Right atrium auricular region (tissue), 2 donors: ENCODE results near the gene CTXND1. TPM values are rescaled to one million over a fixed set of nuclear protein-coding genes. Genes with fewer than 3 reads are reported as not detected.

ENCODE experiments used
- DNase-seq: peaks from one replicate; pipeline ENCODE4 v3.0.0-alpha.2; 2019; ENCODE audit warnings: low spot score
- H3K27ac ChIP-seq, 2 donors: fragments of 200-600 bp; sonication (generic); 1 replicate in 1 of 2; 2 replicates in 1 of 2; pipeline ENCODE4 v1.5.1; 2016 to 2019
- H3K27me3 ChIP-seq, 2 donors: fragments of 200-600 bp; sonication (generic); one replicate each; pipeline versions ENCODE4 v1.5.1 to v1.6.0; 2017 to 2019
- H3K36me3 ChIP-seq: fragments of 200-600 bp; sonication (generic); one replicate; pipeline ENCODE4 v1.5.1; 2016
- H3K4me1 ChIP-seq, 2 donors: fragments of 200-600 bp; sonication (generic); one replicate each; pipeline versions ENCODE4 v1.5.1 to v1.6.0; 2017 to 2019
- H3K4me3 ChIP-seq, 2 donors: fragments of 200-600 bp; sonication (generic); 1 replicate in 1 of 2; 2 replicates in 1 of 2; pipeline ENCODE4 v1.5.1; 2017 to 2019; ENCODE audit warnings: mild to moderate bottlenecking in 1 of 2, moderate library complexity in 1 of 2
- H3K9me3 ChIP-seq, 2 donors: fragments of 200-600 bp; sonication (generic); one replicate each; pipeline ENCODE4 v1.5.1; 2019
- CTCF ChIP-seq, 2 donors: fragments of 200-600 bp; sonication (generic); IDR thresholded peaks; one replicate each; pipeline ENCODE4 v1.5.1; 2019; ENCODE audit warnings: antibody characterized with exemption in 2 of 2
- total RNA-seq, 2 donors: library from RNA; depleted of rRNA; stranded (reverse); fragments of >200 nt; gene quantifications; one replicate each; pipeline ENCODE4 v1.1.0, GENCODE V29; 2016

Gene CTXND1
- total RNA-seq, 2 donors from 2014 or later = 0.22 to 0.59 TPM

GRCh38 chr15:80242802-80243201, 9.2 kb downstream of the CTXND1 start:
- H3K4me1 ChIP-seq = no peaks in the 10 kb centered on the region
- H3K4me3 ChIP-seq = no peak overlapping the region
- no peak overlapping the region for H3K27ac ChIP-seq
- no peak for TF ChIP-seq CTCF (IDR thresholded peaks at IDR 0.05)
- no peaks in the 10 kb centered on the region for H3K9me3 ChIP-seq
- H3K36me3 ChIP-seq = no peaks in the 10 kb centered on the region
- no peaks in the 10 kb centered on the region for H3K27me3 ChIP-seq
- no peak for DNase-seq

- DNase-seq = no peak
- Histone ChIP-seq H3K36me3 (no peaks in the 10 kb centered on the region), H3K9me3 (no peaks in the 10 kb centered on the region), H3K27ac (no peak overlapping the region), H3K4me3 (no peak overlapping the region), H3K27me3 (no peaks in the 10 kb centered on the region), H3K4me1 (no peaks in the 10 kb centered on the region)
- peak; percentile 42 to 61 for TF ChIP-seq CTCF (IDR thresholded peaks at IDR 0.05)
These were observed 9.8 kb downstream of the CTXND1 start for GRCh38 chr15:80242132-80242769.

- no peak for TF ChIP-seq CTCF (IDR thresholded peaks at IDR 0.05)
- H3K27me3 ChIP-seq = no peaks in the 10 kb centered on the region
- H3K27ac ChIP-seq = no peak overlapping the region
- no peaks in the 10 kb centered on the region for H3K4me1 ChIP-seq
- H3K9me3 ChIP-seq = no peaks in the 10 kb centered on the region
- no peak for DNase-seq
- H3K36me3 ChIP-seq = no peaks in the 10 kb centered on the region
- no peak overlapping the region for H3K4me3 ChIP-seq
These were observed 10.5 kb downstream of the CTXND1 start for GRCh38 chr15:80241508-80241907.

GRCh38 chr15:80240276-80240675, 11.7 kb downstream of the CTXND1 start:
- H3K9me3 ChIP-seq = no peaks in the 10 kb centered on the region
- TF ChIP-seq CTCF (IDR thresholded peaks at IDR 0.05) = no peak
- H3K4me1 ChIP-seq = no peaks in the 10 kb centered on the region
- DNase-seq = no peak
- no peak overlapping the region for H3K27ac ChIP-seq
- H3K4me3 ChIP-seq = no peak overlapping the region
- no peaks in the 10 kb centered on the region for H3K36me3 ChIP-seq
- H3K27me3 ChIP-seq = no peaks in the 10 kb centered on the region

- H3K36me3 ChIP-seq = no peaks in the 10 kb centered on the region
- no peaks in the 10 kb centered on the region for H3K9me3 ChIP-seq
- DNase-seq = no peak
- peak in 1 of 2 donors; percentile 43 for TF ChIP-seq CTCF (IDR thresholded peaks at IDR 0.05)
- H3K4me3 ChIP-seq = no peak overlapping the region
- H3K27me3 ChIP-seq = no peaks in the 10 kb centered on the region
- no peaks in the 10 kb centered on the region for H3K4me1 ChIP-seq
- no peak overlapping the region for H3K27ac ChIP-seq
These were observed 17.1 kb downstream of the CTXND1 start for GRCh38 chr15:80234883-80235282.

- no peak for TF ChIP-seq CTCF (IDR thresholded peaks at IDR 0.05)
These were observed 18.4 kb downstream of the CTXND1 start for GRCh38 chr15:80233581-80233980.

More at GRCh38 chr15:80233581-80233980, 18.4 kb downstream of the CTXND1 start:
- Histone ChIP-seq H3K4me3 (no peak overlapping the region), H3K27ac (no peak overlapping the region), H3K36me3 (no peaks in the 10 kb centered on the region), H3K4me1 (no peaks in the 10 kb centered on the region), H3K9me3 (no peaks in the 10 kb centered on the region), H3K27me3 (no peaks in the 10 kb centered on the region)
- DNase-seq = no peak
